KMS-11 (cell line): ENCODE results near the gene UCHL5.
"Not testable (repeated sequence)": the region's sequence is repeated elsewhere in the genome, so short reads cannot be mapped to it uniquely, and the experiment has no call there.

ENCODE experiments used
- H2AFZ ChIP-seq: fragments of 200-600 bp; sonication (generic); 2 replicates; pipeline ENCODE4 v1.6.1; 2016; ENCODE audit warnings: antibody characterized with exemption, mixed run types, low read depth
- H3K27ac ChIP-seq: fragments of 200-600 bp; sonication (generic); 2 replicates; pipeline ENCODE4 v1.6.1; 2016; ENCODE audit warnings: mild to moderate bottlenecking, mixed run types
- H3K27me3 ChIP-seq: fragments of 200-600 bp; sonication (generic); 2 replicates; pipeline ENCODE4 v1.6.1; 2017; ENCODE audit warnings: mild to moderate bottlenecking, low read depth, mixed run types, moderate library complexity; ENCODE audit not compliant: insufficient read depth
- H3K36me3 ChIP-seq: fragments of 200-600 bp; sonication (generic); 2 replicates; pipeline ENCODE4 v1.6.1; 2017; ENCODE audit warnings: mild to moderate bottlenecking, mixed run types; ENCODE audit not compliant: insufficient read depth
- H3K4me1 ChIP-seq: fragments of 200-600 bp; sonication (generic); 2 replicates; pipeline ENCODE4 v1.6.1; 2016; ENCODE audit warnings: mild to moderate bottlenecking, low read depth, mixed run types; ENCODE audit not compliant: poor library complexity, severe bottlenecking
- H3K4me2 ChIP-seq: fragments of 200-600 bp; sonication (generic); 2 replicates; pipeline ENCODE4 v1.7.0; 2016; ENCODE audit warnings: mild to moderate bottlenecking, mixed run types
- H3K4me3 ChIP-seq: fragments of 200-600 bp; sonication (generic); IDR thresholded peaks from 2 replicates; pipeline ENCODE4 v1.6.1; 2017; ENCODE audit warnings: low read depth, low read length, mixed read lengths; ENCODE audit not compliant: insufficient read depth
- H3K79me2 ChIP-seq: fragments of 200-600 bp; sonication (generic); 2 replicates; pipeline ENCODE4 v1.6.1; 2016; ENCODE audit warnings: low read depth, mixed run types; ENCODE audit not compliant: insufficient read depth
- H3K9ac ChIP-seq: fragments of 200-600 bp; sonication (generic); 2 replicates; pipeline ENCODE4 v1.6.1; 2016; ENCODE audit warnings: mild to moderate bottlenecking, mixed run types
- H4K20me1 ChIP-seq: fragments of 200-600 bp; sonication (generic); 2 replicates; pipeline ENCODE4 v1.6.1; 2016; ENCODE audit warnings: mild to moderate bottlenecking, mixed run types; ENCODE audit not compliant: insufficient read depth
- CTCF ChIP-seq: fragments of 200-600 bp; sonication (generic); conservative IDR thresholded peaks from 2 replicates; pipeline ENCODE4 v1.6.1; 2017; ENCODE audit warnings: low read depth, mild to moderate bottlenecking, antibody characterized with exemption, low read length, moderate library complexity, mixed read lengths

Gene UCHL5

DNA sequence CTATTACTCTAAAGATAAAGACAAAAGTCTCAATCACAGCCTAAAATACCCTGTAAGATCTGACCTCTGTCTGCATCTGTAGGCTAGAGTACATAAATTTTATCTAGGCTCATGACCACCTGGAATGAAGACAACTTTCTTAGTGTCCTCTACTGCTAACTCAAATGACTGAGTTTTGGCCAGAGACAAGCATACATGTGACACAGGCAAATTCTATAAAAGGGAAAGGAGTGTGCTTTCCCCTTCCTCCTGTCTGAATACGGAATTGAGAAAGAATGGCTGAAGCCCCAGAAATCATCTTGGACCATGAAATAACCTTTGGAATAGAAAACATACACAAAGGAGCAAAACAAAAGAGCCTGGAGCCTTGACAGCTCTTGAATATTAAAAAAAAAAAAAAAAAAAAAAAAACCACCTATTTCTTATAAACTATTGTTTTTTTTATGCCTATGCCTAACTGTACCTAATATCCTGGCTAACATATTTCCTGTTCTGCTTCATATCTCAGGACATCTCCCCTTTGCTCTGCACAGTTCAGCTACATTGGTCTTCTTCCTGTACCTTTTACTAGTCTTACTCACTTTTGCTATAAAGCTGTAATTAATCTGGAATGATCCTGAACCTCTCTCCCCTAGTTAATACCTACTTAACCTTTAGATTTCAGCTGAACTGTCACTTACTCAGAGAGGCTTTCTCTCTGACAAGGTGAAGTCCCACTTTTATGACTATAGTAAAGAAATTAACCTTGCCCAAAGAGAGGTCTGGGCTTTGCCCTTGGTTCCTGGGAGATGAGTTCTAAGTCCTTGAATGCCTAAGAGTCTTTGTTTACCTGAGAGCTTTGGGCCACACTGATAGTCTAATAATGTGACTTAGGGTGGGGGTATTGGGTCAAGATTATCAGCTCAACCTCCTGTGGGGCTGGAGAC, 16.1 kb downstream of the UCHL5 start:
- Histone ChIP-seq H3K79me2 (no peaks in the 10 kb centered on the region; the same call in 1 of the 2 replicates), H3K4me3 (no peak overlapping the region), H3K27me3 (no peaks in the 10 kb centered on the region), H3K9ac (no peak overlapping the region), H3K36me3 (peaks cover 10% of the 10 kb centered on the region; the same call in 1 of the 2 replicates), H3K27ac (no peak overlapping the region), H3K4me1 (no peaks in the 10 kb centered on the region), H4K20me1 (no peaks in the 10 kb centered on the region), H2AFZ (no peak overlapping the region), H3K4me2 (no peak overlapping the region)
- TF ChIP-seq CTCF: no peak

- Histone ChIP-seq H3K4me3 (no peak overlapping the region), H3K27me3 (no peaks in the 10 kb centered on the region), H3K4me2 (no peak overlapping the region), H3K79me2 (peaks cover 29% of the 10 kb centered on the region), H4K20me1 (no peaks in the 10 kb centered on the region), H3K9ac (no peak overlapping the region), H3K4me1 (no peaks in the 10 kb centered on the region), H3K36me3 (peaks cover 10% of the 10 kb centered on the region; the same call in 1 of the 2 replicates), H3K27ac (no peak overlapping the region), H2AFZ (no peak overlapping the region)
- TF ChIP-seq CTCF: no peak
These were observed 19.1 kb downstream of the UCHL5 start for GRCh38 chr1:193040011-193040410.

DNA sequence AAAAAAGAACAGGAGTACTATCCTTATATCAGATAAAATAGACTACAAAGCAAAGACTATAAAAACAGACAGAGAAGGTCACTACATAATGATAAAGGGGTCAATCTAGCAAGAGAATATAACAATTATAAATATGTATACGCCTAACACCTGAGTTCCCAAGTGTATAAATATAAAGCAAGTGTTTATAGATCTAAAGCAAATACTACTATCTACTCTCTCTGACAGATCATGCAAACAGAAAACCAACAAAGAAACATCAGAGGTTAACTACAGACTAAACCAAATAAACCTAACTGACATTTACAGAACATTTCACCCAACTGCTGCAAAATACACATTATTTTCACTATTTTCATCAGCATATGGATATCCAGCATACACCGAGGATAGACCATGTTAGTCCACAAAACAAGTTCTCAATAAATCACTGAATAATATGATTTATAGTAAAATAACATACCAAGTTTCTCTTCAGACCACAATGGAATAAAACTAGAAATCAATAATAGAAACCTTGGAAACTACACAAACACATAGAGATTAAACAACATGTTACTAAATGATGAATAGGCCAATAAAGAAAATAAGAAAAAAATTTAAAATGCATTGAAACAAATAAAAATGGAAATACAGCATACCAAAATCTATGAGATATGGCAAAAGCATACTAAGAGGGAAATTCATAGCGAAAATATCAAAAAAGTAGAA, 22.7 kb downstream of the UCHL5 start:
- Histone ChIP-seq H3K4me3 (no peak overlapping the region), H3K36me3 (no peaks in the 10 kb centered on the region), H3K4me1 (peaks cover 5% of the 10 kb centered on the region), H3K9ac (no peak overlapping the region), H2AFZ (no peak overlapping the region), H3K79me2 (peaks cover 45% of the 10 kb centered on the region), H3K27ac (no peak overlapping the region), H3K27me3 (no peaks in the 10 kb centered on the region), H3K4me2 (no peak overlapping the region), H4K20me1 (peaks cover 6% of the 10 kb centered on the region; the same call in 1 of the 2 replicates)
- TF ChIP-seq CTCF: no peak

- no peak for TF ChIP-seq CTCF
- Histone ChIP-seq H3K4me1 (peaks cover 6% of the 10 kb centered on the region), H3K4me2 (no peak overlapping the region), H3K27ac (no peak overlapping the region), H3K9ac (no peak overlapping the region), H2AFZ (no peak overlapping the region), H3K27me3 (no peaks in the 10 kb centered on the region), H3K36me3 (no peaks in the 10 kb centered on the region), H3K4me3 (no peak overlapping the region), H4K20me1 (peaks cover 14% of the 10 kb centered on the region; the same call in 1 of the 2 replicates), H3K79me2 (peaks cover 54% of the 10 kb centered on the region)
These were observed 25.6 kb downstream of the UCHL5 start for GRCh38 chr1:193033610-193034009.

- H3K36me3 ChIP-seq, H3K9ac ChIP-seq: not testable (repeated sequence)
- H3K79me2 ChIP-seq: peaks cover 54% of the 10 kb centered on the region
These were observed 26.3 kb downstream of the UCHL5 start for GRCh38 chr1:193032643-193033427.

More at GRCh38 chr1:193032643-193033427, 26.3 kb downstream of the UCHL5 start:
- not testable (repeated sequence) for H3K4me3 ChIP-seq, H3K27ac ChIP-seq, H3K4me1 ChIP-seq, H3K4me2 ChIP-seq, H2AFZ ChIP-seq, H3K27me3 ChIP-seq
- H4K20me1 ChIP-seq: peaks cover 14% of the 10 kb centered on the region; the same call in 1 of the 2 replicates
